ENCODE results near the gene MRPL51. TPM values are rescaled to one million over a fixed set of nuclear protein-coding genes. Genes with fewer than 3 reads are reported as not detected.

Gene MRPL51
- total RNA-seq, 1 donor from 2014 or later: 213 TPM

GRCh38 chr12:6528539-6529235, 35.6 kb upstream of the MRPL51 start:
- TF ChIP-seq, protein P1, sequence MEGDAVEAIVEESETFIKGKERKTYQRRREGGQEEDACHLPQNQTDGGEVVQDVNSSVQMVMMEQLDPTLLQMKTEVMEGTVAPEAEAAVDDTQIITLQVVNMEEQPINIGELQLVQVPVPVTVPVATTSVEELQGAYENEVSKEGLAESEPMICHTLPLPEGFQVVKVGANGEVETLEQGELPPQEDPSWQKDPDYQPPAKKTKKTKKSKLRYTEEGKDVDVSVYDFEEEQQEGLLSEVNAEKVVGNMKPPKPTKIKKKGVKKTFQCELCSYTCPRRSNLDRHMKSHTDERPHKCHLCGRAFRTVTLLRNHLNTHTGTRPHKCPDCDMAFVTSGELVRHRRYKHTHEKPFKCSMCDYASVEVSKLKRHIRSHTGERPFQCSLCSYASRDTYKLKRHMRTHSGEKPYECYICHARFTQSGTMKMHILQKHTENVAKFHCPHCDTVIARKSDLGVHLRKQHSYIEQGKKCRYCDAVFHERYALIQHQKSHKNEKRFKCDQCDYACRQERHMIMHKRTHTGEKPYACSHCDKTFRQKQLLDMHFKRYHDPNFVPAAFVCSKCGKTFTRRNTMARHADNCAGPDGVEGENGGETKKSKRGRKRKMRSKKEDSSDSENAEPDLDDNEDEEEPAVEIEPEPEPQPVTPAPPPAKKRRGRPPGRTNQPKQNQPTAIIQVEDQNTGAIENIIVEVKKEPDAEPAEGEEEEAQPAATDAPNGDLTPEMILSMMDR (conservative IDR thresholded peaks at IDR 0.05): no peak
- H3K27me3 Mint-ChIP-seq: no peaks in the 10 kb centered on the region
- H3K4me1 Mint-ChIP-seq (ENCODE audit: unreplicated experiment): peaks cover 23% of the 10 kb centered on the region
- H3K9me3 Mint-ChIP-seq: no peaks in the 10 kb centered on the region
- H3K27ac Mint-ChIP-seq: peak overlapping the region; percentile 100
- peaks cover 66% of the 10 kb centered on the region for H3K36me3 Mint-ChIP-seq
- no peak for DNase-seq (ENCODE audit: extremely low spot score, unreplicated experiment)
- H3K4me3 Mint-ChIP-seq: peak overlapping the region; percentile 61

- peak overlapping the region; percentile 100 for H3K27ac Mint-ChIP-seq
- peaks cover 16% of the 10 kb centered on the region for H3K4me1 Mint-ChIP-seq (ENCODE audit: unreplicated experiment)
- no peaks in the 10 kb centered on the region for H3K9me3 Mint-ChIP-seq
- DNase-seq (ENCODE audit: extremely low spot score, unreplicated experiment): no peak
- H3K4me3 Mint-ChIP-seq: no peak overlapping the region
- peaks cover 73% of the 10 kb centered on the region for H3K36me3 Mint-ChIP-seq
- no peaks in the 10 kb centered on the region for H3K27me3 Mint-ChIP-seq
- TF ChIP-seq, protein P1 (conservative IDR thresholded peaks at IDR 0.05): no peak
Measured at GRCh38 chr12:6527711-6528110, 34.6 kb upstream of the MRPL51 start.

- H3K4me1 Mint-ChIP-seq (ENCODE audit: unreplicated experiment): peaks cover 9% of the 10 kb centered on the region
- H3K4me3 Mint-ChIP-seq: peak overlapping the region; percentile 63
- no peaks in the 10 kb centered on the region for H3K9me3 Mint-ChIP-seq
- TF ChIP-seq, protein P1 (conservative IDR thresholded peaks at IDR 0.05): no peak
- H3K27ac Mint-ChIP-seq: peak overlapping the region; percentile 100
- peaks cover 70% of the 10 kb centered on the region for H3K36me3 Mint-ChIP-seq
- no peak for DNase-seq (ENCODE audit: extremely low spot score, unreplicated experiment)
- H3K27me3 Mint-ChIP-seq: no peaks in the 10 kb centered on the region
Measured at GRCh38 chr12:6526766-6527525, 33.9 kb upstream of the MRPL51 start.

DNA sequence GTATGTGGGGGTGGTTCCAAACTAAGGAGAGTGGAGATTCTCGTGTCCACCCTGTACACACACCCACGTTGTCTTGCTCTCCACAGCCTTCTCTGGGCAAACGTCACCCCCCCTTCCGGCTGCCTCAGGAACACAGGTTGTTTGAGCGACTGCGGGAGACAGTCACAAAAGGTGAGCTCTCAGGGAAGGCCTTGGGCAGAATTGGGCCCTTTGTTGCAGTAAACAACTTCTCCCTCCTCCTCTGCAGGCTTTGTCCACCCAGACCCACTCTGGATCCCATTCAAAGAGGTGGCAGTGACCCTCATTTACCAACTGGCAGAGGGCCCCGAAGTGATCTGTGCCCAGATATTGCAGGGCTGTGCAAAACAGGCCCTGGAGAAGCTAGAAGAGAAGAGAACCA, 33.1 kb upstream of the MRPL51 start:
- no peaks in the 10 kb centered on the region for H3K9me3 Mint-ChIP-seq
- peak overlapping the region; percentile 100 for H3K27ac Mint-ChIP-seq
- no peaks in the 10 kb centered on the region for H3K27me3 Mint-ChIP-seq
- TF ChIP-seq, protein P1 (conservative IDR thresholded peaks at IDR 0.05): no peak
- no peak for DNase-seq (ENCODE audit: extremely low spot score, unreplicated experiment)
- H3K4me1 Mint-ChIP-seq (ENCODE audit: unreplicated experiment): peaks cover 6% of the 10 kb centered on the region
- H3K4me3 Mint-ChIP-seq: peak overlapping the region; percentile 63
- peaks cover 71% of the 10 kb centered on the region for H3K36me3 Mint-ChIP-seq

- H3K27ac Mint-ChIP-seq: peak overlapping the region; percentile 6
- DNase-seq (ENCODE audit: extremely low spot score, unreplicated experiment): no peak
- no peaks in the 10 kb centered on the region for H3K9me3 Mint-ChIP-seq
- TF ChIP-seq, protein P1 (conservative IDR thresholded peaks at IDR 0.05): no peak
- H3K4me3 Mint-ChIP-seq: no peak overlapping the region
- peaks cover 65% of the 10 kb centered on the region for H3K36me3 Mint-ChIP-seq
- H3K27me3 Mint-ChIP-seq: no peaks in the 10 kb centered on the region
- H3K4me1 Mint-ChIP-seq (ENCODE audit: unreplicated experiment): peaks cover 6% of the 10 kb centered on the region
Measured at GRCh38 chr12:6524648-6525047, 31.6 kb upstream of the MRPL51 start.
